ENCODE data around the gene OR2AG2.

GRCh38 chr11:6782720-6783119 is 10.9 kb upstream of the OR2AG2 start, which contains the start of gene OR2AG1:
- TF ChIP-seq CTCF (IDR thresholded peaks at IDR 0.05; ENCODE audit: insufficient read depth, low read depth, low read length), result no peak
- no peak for TF ChIP-seq EZH2 (IDR thresholded peaks at IDR 0.05; ENCODE audit: insufficient read depth, low read length)
